Mononuclear cell (primary cell): ENCODE results near the gene MTPN. TPM values are rescaled to one million over a fixed set of nuclear protein-coding genes. Genes with fewer than 3 reads are reported as not detected.

Experiments used
- H3K27me3 ChIP-seq: 2 replicates; pipeline ENCODE4 v1.6.0; 2011; ENCODE audit warnings: low read length, control low read depth; ENCODE audit not compliant: insufficient read depth
- H3K4me1 ChIP-seq: 2 replicates; pipeline ENCODE4 v1.5.1; 2011; ENCODE audit warnings: mild to moderate bottlenecking, low read length, control low read depth; ENCODE audit not compliant: insufficient read depth
- H3K4me3 ChIP-seq: 2 replicates; pipeline ENCODE4 v1.5.1; 2011; ENCODE audit warnings: mild to moderate bottlenecking, low read length, moderate library complexity
- H3K9me3 ChIP-seq: 2 replicates; pipeline ENCODE4 v1.5.1; 2011; ENCODE audit warnings: low read depth, mild to moderate bottlenecking, control low read depth, low read length
- total RNA-seq: library from RNA; depleted of rRNA; stranded (reverse); fragments of >200 nt; gene quantifications from one replicate; pipeline ENCODE4 v1.2.3, GENCODE V29; 2012

MTPN gene
- total RNA-seq, 1 donor = 181 TPM

GRCh38 chr7:135877805-135878204, 99.4 kb downstream of the MTPN start:
- Histone ChIP-seq H3K4me3 (no peak overlapping the region), H3K9me3 (no peaks in the 10 kb centered on the region), H3K4me1 (no peaks in the 10 kb centered on the region), H3K27me3 (no peaks in the 10 kb centered on the region)

Other genes starting within 250 kb of the MTPN start
- gene SLC13A4, start 249.2 kb downstream of the MTPN start, total RNA-seq = not detected
- not detected for gene FAM180A, start 228.5 kb downstream of the MTPN start, total RNA-seq